CD4-positive, CD25-positive, alpha-beta regulatory T cell (primary cell): ENCODE data around the gene FAM3B. TPM values are rescaled to one million over a fixed set of nuclear protein-coding genes. Genes with fewer than 3 reads are reported as not detected.

Source experiments
- ATAC-seq, 2 donors: fragments of 150-1000 bp; cut with Tn5 transposase; one replicate each; pipeline ENCODE4 v1.10.0; 2021; ENCODE audit warnings: low read depth in 2 of 2, moderate number of reproducible peaks in 2 of 2, moderate library complexity in 1 of 2
- DNase-seq, 3 donors: peaks; one replicate each; pipeline versions ENCODE4 v3.0.0 to v3.0.0-alpha.2; 2012 to 2022; ENCODE audit warnings: mixed read lengths in 1 of 3
- H3K27ac ChIP-seq: one replicate; pipeline ENCODE4 v1.7.0; 2013; ENCODE audit warnings: mild to moderate bottlenecking, low read length; ENCODE audit not compliant: insufficient read depth, poor library complexity, severe bottlenecking
- H3K27me3 ChIP-seq: one replicate; pipeline ENCODE4 v1.7.0; 2013; ENCODE audit warnings: low read length; ENCODE audit not compliant: control insufficient read depth, insufficient read depth
- H3K36me3 ChIP-seq: one replicate; pipeline ENCODE4 v1.7.0; 2013; ENCODE audit warnings: mild to moderate bottlenecking, low read length, moderate library complexity; ENCODE audit not compliant: control insufficient read depth, insufficient read depth
- H3K4me1 ChIP-seq: 2 replicates; pipeline ENCODE4 v1.7.0; 2013; ENCODE audit warnings: mild to moderate bottlenecking, low read length; ENCODE audit not compliant: insufficient read depth, control insufficient read depth, poor library complexity, severe bottlenecking
- H3K4me3 ChIP-seq: one replicate; pipeline ENCODE4 v1.7.0; 2013; ENCODE audit warnings: low read depth, mild to moderate bottlenecking, low read length, moderate library complexity
- H3K9me3 ChIP-seq, 2 experiments: 1 replicate in 1 of 2; 2 replicates in 1 of 2; pipeline ENCODE4 v1.7.0; 2013; ENCODE audit warnings: low read length in 2 of 2, mild to moderate bottlenecking in 1 of 2, moderate library complexity in 1 of 2; ENCODE audit not compliant: control insufficient read depth in 2 of 2
- H3K27ac Mint-ChIP-seq, 3 donors: one replicate each; pipeline ENCODE4 v1.8.0; 2020 to 2022; ENCODE audit warnings: mild to moderate bottlenecking in 3 of 3, mixed read lengths in 3 of 3, moderate library complexity in 2 of 3
- H3K27me3 Mint-ChIP-seq: one replicate; pipeline ENCODE4 v1.8.0; 2022; ENCODE audit warnings: mild to moderate bottlenecking, mixed read lengths
- H3K36me3 Mint-ChIP-seq: one replicate; pipeline ENCODE4 v1.8.0; 2020; ENCODE audit warnings: mixed read lengths
- H3K4me1 Mint-ChIP-seq, 4 donors: one replicate each; pipeline ENCODE4 v1.8.0; 2020 to 2022; ENCODE audit warnings: mixed read lengths in 4 of 4, mild to moderate bottlenecking in 1 of 4
- H3K4me3 Mint-ChIP-seq, 4 donors: one replicate each; pipeline ENCODE4 v1.8.0; 2020 to 2022; ENCODE audit warnings: mild to moderate bottlenecking in 4 of 4, mixed read lengths in 4 of 4, moderate library complexity in 3 of 4
- H3K9me3 Mint-ChIP-seq, 7 donors: one replicate each; pipeline ENCODE4 v1.8.0; 2020 to 2022; ENCODE audit warnings: mixed read lengths in 7 of 7, mild to moderate bottlenecking in 3 of 7, moderate library complexity in 2 of 7
- polyA plus RNA-seq, 4 donors: library from polyadenylated mRNA; unstranded; fragments of 300-500 nt; fragmentation: Illumina TruSeq; gene quantifications; one replicate each; pipeline ENCODE4 v1.2.3, GENCODE V29; 2021
- total RNA-seq: library from RNA; stranded (reverse); gene quantifications from one replicate; pipeline ENCODE4 v1.2.3, GENCODE V29; 2022

The FAM3B gene
- total and polyA plus RNA-seq, 5 donors from 2014 or later: not detected

- H3K27me3 ChIP-seq: no peaks in the 10 kb centered on the region
- H3K4me1 Mint-ChIP-seq: peaks cover 11 to 60% (median 32%) of the 10 kb centered on the region in 4 donors
- no peak overlapping the region for H3K27ac ChIP-seq
- H3K9me3 ChIP-seq: no peaks in the 10 kb centered on the region
- H3K4me1 ChIP-seq: peaks cover 39% of the 10 kb centered on the region
- ATAC-seq (no peak), DNase-seq (no peak)
- H3K27ac Mint-ChIP-seq: peak overlapping the region in 2 of 3 donors; percentile 38 to 86
- H3K36me3 ChIP-seq: peaks cover 26% of the 10 kb centered on the region
- no peaks in the 10 kb centered on the region for H3K27me3 Mint-ChIP-seq
- H3K4me3 ChIP-seq: no peak overlapping the region
- peak overlapping the region in 2 of 4 donors; percentile 22 to 75 for H3K4me3 Mint-ChIP-seq
- H3K36me3 Mint-ChIP-seq: peaks cover 29% of the 10 kb centered on the region
- no peaks in the 10 kb centered on the region for H3K9me3 Mint-ChIP-seq
Observed at GRCh38 chr21:41373253-41373652, 56.7 kb downstream of the FAM3B start.

- no peaks in the 10 kb centered on the region for H3K9me3 ChIP-seq
- Mint-ChIP-seq H3K4me1 (peaks cover 11 to 55% (median 27%) of the 10 kb centered on the region in 4 donors), H3K27me3 (no peaks in the 10 kb centered on the region), H3K4me3 (peak overlapping the region in 1 of 4 donors; percentile 75), H3K27ac (no peak overlapping the region), H3K36me3 (peaks cover 29% of the 10 kb centered on the region), H3K9me3 (no peaks in the 10 kb centered on the region)
- H3K4me3 ChIP-seq: no peak overlapping the region
- ATAC-seq (no peak), DNase-seq (no peak)
- no peak overlapping the region for H3K27ac ChIP-seq
- H3K4me1 ChIP-seq: peaks cover 34% of the 10 kb centered on the region
- peaks cover 28% of the 10 kb centered on the region for H3K36me3 ChIP-seq
- no peaks in the 10 kb centered on the region for H3K27me3 ChIP-seq
Observed at GRCh38 chr21:41373763-41374162, 57.2 kb downstream of the FAM3B start.

- H3K9me3 Mint-ChIP-seq: no peaks in the 10 kb centered on the region
- H3K4me3 ChIP-seq: no peak overlapping the region
- no peak overlapping the region for H3K27ac ChIP-seq
- no peaks in the 10 kb centered on the region for H3K27me3 Mint-ChIP-seq
- H3K36me3 Mint-ChIP-seq: peaks cover 29% of the 10 kb centered on the region
- H3K4me3 Mint-ChIP-seq: peak overlapping the region in 1 of 4 donors; percentile 56
- H3K27me3 ChIP-seq: no peaks in the 10 kb centered on the region
- DNase-seq (no peak), ATAC-seq (no peak)
- no peaks in the 10 kb centered on the region for H3K9me3 ChIP-seq
- peaks cover 29% of the 10 kb centered on the region for H3K4me1 ChIP-seq
- H3K4me1 Mint-ChIP-seq: peaks cover 11 to 50% (median 27%) of the 10 kb centered on the region in 4 donors
- peak overlapping the region in 1 of 3 donors; percentile 7 for H3K27ac Mint-ChIP-seq
- H3K36me3 ChIP-seq: peaks cover 32% of the 10 kb centered on the region
Observed at GRCh38 chr21:41374177-41374712, 57.6 kb downstream of the FAM3B start.

- no peaks in the 10 kb centered on the region for H3K9me3 ChIP-seq
- no peak for DNase-seq
- no peak for ATAC-seq
- H3K27me3 ChIP-seq: no peaks in the 10 kb centered on the region
- Mint-ChIP-seq H3K27ac (peak overlapping the region in 2 of 3 donors; percentile 84 to 93), H3K27me3 (no peaks in the 10 kb centered on the region), H3K36me3 (peaks cover 29% of the 10 kb centered on the region), H3K4me3 (peak overlapping the region in 2 of 4 donors; percentile 51 to 56), H3K9me3 (no peaks in the 10 kb centered on the region), H3K4me1 (peaks cover 9 to 44% (median 23%) of the 10 kb centered on the region in 4 donors)
- peaks cover 37% of the 10 kb centered on the region for H3K36me3 ChIP-seq
- no peak overlapping the region for H3K4me3 ChIP-seq
- H3K27ac ChIP-seq: no peak overlapping the region
- H3K4me1 ChIP-seq: peaks cover 24% of the 10 kb centered on the region
Observed at GRCh38 chr21:41374867-41375533, 58.4 kb downstream of the FAM3B start.

- Histone ChIP-seq H3K9me3 (no peaks in the 10 kb centered on the region), H3K36me3 (peaks cover 46% of the 10 kb centered on the region), H3K27ac (no peak overlapping the region), H3K4me3 (no peak overlapping the region), H3K27me3 (no peaks in the 10 kb centered on the region), H3K4me1 (peaks cover 16% of the 10 kb centered on the region)
- H3K27ac Mint-ChIP-seq: no peak overlapping the region
- no peaks in the 10 kb centered on the region for H3K27me3 Mint-ChIP-seq
- ATAC-seq (no peak), DNase-seq (no peak)
- peaks cover 34% of the 10 kb centered on the region for H3K36me3 Mint-ChIP-seq
- peak overlapping the region in 1 of 4 donors; percentile 7 for H3K4me3 Mint-ChIP-seq
- H3K9me3 Mint-ChIP-seq: no peaks in the 10 kb centered on the region
- peaks cover under 1 to 35% (median 14%) of the 10 kb centered on the region in 4 donors for H3K4me1 Mint-ChIP-seq
Observed at GRCh38 chr21:41375875-41376274, 59.3 kb downstream of the FAM3B start.

GRCh38 chr21:41377715-41378114 lies 61.1 kb downstream of the FAM3B start:
- DNase-seq (no peak), ATAC-seq (no peak)
- Mint-ChIP-seq H3K27ac (peak overlapping the region in 1 of 3 donors; percentile 79), H3K4me1 (peaks cover 0 to 19% (median 2%) of the 10 kb centered on the region in 4 donors), H3K4me3 (no peak overlapping the region), H3K36me3 (peaks cover 42% of the 10 kb centered on the region), H3K27me3 (no peaks in the 10 kb centered on the region), H3K9me3 (no peaks in the 10 kb centered on the region)
- no peaks in the 10 kb centered on the region for H3K27me3 ChIP-seq
- H3K27ac ChIP-seq: no peak overlapping the region
- no peaks in the 10 kb centered on the region for H3K9me3 ChIP-seq
- H3K36me3 ChIP-seq: peaks cover 58% of the 10 kb centered on the region
- H3K4me3 ChIP-seq: no peak overlapping the region
- H3K4me1 ChIP-seq: peaks cover 2% of the 10 kb centered on the region

GRCh38 chr21:41378849-41379248 lies 62.2 kb downstream of the FAM3B start:
- Mint-ChIP-seq H3K9me3 (no peaks in the 10 kb centered on the region), H3K4me1 (peaks cover 0 to 11% (median 2%) of the 10 kb centered on the region in 4 donors), H3K36me3 (peaks cover 40% of the 10 kb centered on the region), H3K27me3 (no peaks in the 10 kb centered on the region), H3K27ac (no peak overlapping the region), H3K4me3 (no peak overlapping the region)
- Histone ChIP-seq H3K9me3 (no peaks in the 10 kb centered on the region), H3K27me3 (no peaks in the 10 kb centered on the region), H3K36me3 (peaks cover 65% of the 10 kb centered on the region), H3K27ac (no peak overlapping the region), H3K4me1 (peaks cover under 1% of the 10 kb centered on the region), H3K4me3 (no peak overlapping the region)
- ATAC-seq (no peak), DNase-seq (no peak)

GRCh38 chr21:41379901-41380300 lies 63.3 kb downstream of the FAM3B start:
- Histone ChIP-seq H3K27me3 (no peaks in the 10 kb centered on the region), H3K4me1 (no peaks in the 10 kb centered on the region), H3K4me3 (no peak overlapping the region), H3K9me3 (no peaks in the 10 kb centered on the region), H3K27ac (no peak overlapping the region), H3K36me3 (peaks cover 69% of the 10 kb centered on the region)
- no peaks in the 10 kb centered on the region for H3K27me3 Mint-ChIP-seq
- no peak overlapping the region for H3K27ac Mint-ChIP-seq
- H3K9me3 Mint-ChIP-seq: no peaks in the 10 kb centered on the region
- no peak overlapping the region for H3K4me3 Mint-ChIP-seq
- DNase-seq: no peak
- ATAC-seq: no peak
- H3K4me1 Mint-ChIP-seq: peaks cover 0 to 8% (median 2%) of the 10 kb centered on the region in 4 donors
- H3K36me3 Mint-ChIP-seq: peaks cover 42% of the 10 kb centered on the region
